ENCODE data around the gene KNSTRN. TPM values are rescaled to one million over a fixed set of nuclear protein-coding genes. Genes with fewer than 3 reads are reported as not detected.

The KNSTRN gene
- total RNA-seq, 1 experiment from 2014 or later = 44.5 TPM

- no peaks in the 10 kb centered on the region for H3K27me3 Mint-ChIP-seq (ENCODE audit: unreplicated experiment)
- peaks cover 13% of the 10 kb centered on the region for H3K4me1 Mint-ChIP-seq (ENCODE audit: low read depth, unreplicated experiment)
- intact Hi-C loops (cut with micrococcal nuclease; ENCODE audit: unreplicated experiment) = no loop called here
- peaks cover 53% of the 10 kb centered on the region for H3K36me3 Mint-ChIP-seq (ENCODE audit: insufficient read depth, unreplicated experiment)
- no peaks in the 10 kb centered on the region for H3K9me3 Mint-ChIP-seq (ENCODE audit: low read depth, unreplicated experiment)
- CTCF ChIA-PET = no interaction called here
- no peak overlapping the region for H3K4me3 Mint-ChIP-seq (ENCODE audit: low read depth, unreplicated experiment)
- no peak for DNase-seq
- no peak for TF ChIP-seq CTCF (IDR thresholded peaks at IDR 0.05; ENCODE audit: unreplicated experiment)
- BruUV-seq (replicated peaks) = no TSS peak
- no peak overlapping the region for H3K27ac Mint-ChIP-seq (ENCODE audit: unreplicated experiment)
Observed at GRCh38 chr15:40334941-40335795, 47.4 kb upstream of the KNSTRN start.

- no peak for TF ChIP-seq CTCF (IDR thresholded peaks at IDR 0.05; ENCODE audit: unreplicated experiment)
- Mint-ChIP-seq H3K36me3 (ENCODE audit: insufficient read depth, unreplicated experiment) (peaks cover 57% of the 10 kb centered on the region), H3K27me3 (ENCODE audit: unreplicated experiment) (no peaks in the 10 kb centered on the region), H3K27ac (ENCODE audit: unreplicated experiment) (no peak overlapping the region), H3K4me1 (ENCODE audit: low read depth, unreplicated experiment) (peaks cover 15% of the 10 kb centered on the region), H3K4me3 (ENCODE audit: low read depth, unreplicated experiment) (no peak overlapping the region), H3K9me3 (ENCODE audit: low read depth, unreplicated experiment) (no peaks in the 10 kb centered on the region)
- no peak for DNase-seq
- no TSS peak for BruUV-seq (replicated peaks)
- intact Hi-C loops (cut with micrococcal nuclease; ENCODE audit: unreplicated experiment) = no loop called here
- CTCF ChIA-PET = interaction anchor here (0.5 kb wide), 1 partner anchor 63 kb away, joined by 3 read pairs; no protein-coding TSS in a partner anchor
Observed at GRCh38 chr15:40335938-40336743, 46.4 kb upstream of the KNSTRN start.

DNA sequence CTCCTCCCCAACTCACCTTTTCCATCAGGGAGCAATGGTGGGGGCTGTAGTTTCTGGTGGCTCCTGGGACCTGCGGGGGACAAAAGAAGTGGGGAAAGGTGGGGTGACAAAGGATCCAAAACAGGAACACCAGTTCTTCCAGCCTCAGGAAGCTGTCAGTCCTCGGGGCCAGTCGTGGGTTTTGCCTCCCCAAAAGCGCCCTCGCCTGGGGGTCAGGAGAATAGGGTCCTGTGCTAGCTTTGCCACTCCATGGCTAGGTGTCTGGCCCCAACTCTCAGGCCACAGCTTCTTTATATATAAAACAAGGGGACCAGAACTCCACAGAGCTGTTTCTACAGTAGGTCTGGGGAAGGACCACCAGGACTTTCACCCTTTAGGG lies 45.8 kb upstream of the KNSTRN start:
- Mint-ChIP-seq H3K4me3 (ENCODE audit: low read depth, unreplicated experiment) (no peak overlapping the region), H3K4me1 (ENCODE audit: low read depth, unreplicated experiment) (peaks cover 21% of the 10 kb centered on the region), H3K9me3 (ENCODE audit: low read depth, unreplicated experiment) (no peaks in the 10 kb centered on the region), H3K27ac (ENCODE audit: unreplicated experiment) (no peak overlapping the region), H3K27me3 (ENCODE audit: unreplicated experiment) (no peaks in the 10 kb centered on the region), H3K36me3 (ENCODE audit: insufficient read depth, unreplicated experiment) (peaks cover 56% of the 10 kb centered on the region)
- intact Hi-C loops (cut with micrococcal nuclease; ENCODE audit: unreplicated experiment) = no loop called here
- BruUV-seq (replicated peaks) = no TSS peak
- no peak for TF ChIP-seq CTCF (IDR thresholded peaks at IDR 0.05; ENCODE audit: unreplicated experiment)
- DNase-seq = no peak
- CTCF ChIA-PET = interaction anchor here (0.5 to 2.4 kb wide), 2 partner anchors 57 to 63 kb away, joined by 3 to 11 read pairs; no protein-coding TSS in a partner anchor

GRCh38 chr15:40337597-40337996 lies 44.9 kb upstream of the KNSTRN start:
- CTCF ChIA-PET = interaction anchor here (0.6 to 3.8 kb wide), 10 partner anchors 8 to 98 kb away, joined by 3 to 23 read pairs (median 6); partner anchors contain the start of gene INAFM2
- Mint-ChIP-seq H3K4me1 (ENCODE audit: low read depth, unreplicated experiment) (peaks cover 24% of the 10 kb centered on the region), H3K4me3 (ENCODE audit: low read depth, unreplicated experiment) (peak overlapping the region; percentile 77), H3K9me3 (ENCODE audit: low read depth, unreplicated experiment) (no peaks in the 10 kb centered on the region), H3K27me3 (ENCODE audit: unreplicated experiment) (no peaks in the 10 kb centered on the region), H3K27ac (ENCODE audit: unreplicated experiment) (no peak overlapping the region), H3K36me3 (ENCODE audit: insufficient read depth, unreplicated experiment) (peaks cover 53% of the 10 kb centered on the region)
- BruUV-seq (replicated peaks) = no TSS peak
- DNase-seq = no peak
- TF ChIP-seq CTCF (IDR thresholded peaks at IDR 0.05; ENCODE audit: unreplicated experiment) = no peak
- intact Hi-C loops (cut with micrococcal nuclease; ENCODE audit: unreplicated experiment) = no loop called here

All from Calu3 (cell line).